NCI-H146 treated with DMSO at 0.1 percent for 48 hours (cell line): ENCODE data around the gene CAMK2A.

Experiments used
- DNase-seq: peaks from one replicate; lab custom pipeline; 2025; ENCODE audit not compliant: unreplicated experiment; lab: John Stamatoyannopoulos, UW

CAMK2A gene

GRCh38 chr5:150301901-150302300 lies 12.3 kb upstream of the CAMK2A start:
- no peak for DNase-seq

- DNase-seq: no peak
These were observed 11.6 kb upstream of the CAMK2A start for GRCh38 chr5:150301170-150301505.

GRCh38 chr5:150300496-150301169 lies 11.1 kb upstream of the CAMK2A start:
- no peak for DNase-seq

GRCh38 chr5:150299571-150300327 lies 10.2 kb upstream of the CAMK2A start:
- no peak for DNase-seq

- DNase-seq: no peak
These were observed 9.3 kb upstream of the CAMK2A start for GRCh38 chr5:150298701-150299451.

GRCh38 chr5:150297934-150298595 lies 8.5 kb upstream of the CAMK2A start:
- DNase-seq: no peak

GRCh38 chr5:150297236-150297890 lies 7.8 kb upstream of the CAMK2A start:
- DNase-seq: no peak

GRCh38 chr5:150296496-150296895 lies 6.9 kb upstream of the CAMK2A start:
- no peak for DNase-seq

- DNase-seq: no peak
These were observed 6.3 kb upstream of the CAMK2A start for GRCh38 chr5:150295741-150296486.

- no peak for DNase-seq
These were observed 5.6 kb upstream of the CAMK2A start for GRCh38 chr5:150295172-150295634.

- DNase-seq: no peak
These were observed 5.0 kb upstream of the CAMK2A start for GRCh38 chr5:150294551-150295071.

- no peak for DNase-seq
These were observed 3.7 kb upstream of the CAMK2A start for GRCh38 chr5:150293091-150293941.

GRCh38 chr5:150291388-150292385 lies 2.1 kb upstream of the CAMK2A start:
- no peak for DNase-seq

- no peak for DNase-seq
These were observed 782 bp downstream of the CAMK2A start for GRCh38 chr5:150288791-150289190.

GRCh38 chr5:150288361-150288760 lies 1.2 kb downstream of the CAMK2A start:
- no peak for DNase-seq

GRCh38 chr5:150286820-150287219 lies 2.8 kb downstream of the CAMK2A start:
- DNase-seq: no peak

- DNase-seq: no peak
These were observed 4.5 kb downstream of the CAMK2A start for GRCh38 chr5:150285114-150285513.

- DNase-seq: no peak
These were observed 5.3 kb downstream of the CAMK2A start for GRCh38 chr5:150284311-150284710.
